Keratinocyte (primary cell): ENCODE data around the gene C1orf167. TPM values are rescaled to one million over a fixed set of nuclear protein-coding genes. Genes with fewer than 3 reads are reported as not detected.

Experiments
- DNase-seq: peaks from one replicate; pipeline ENCODE4 v3.0.0-alpha.2; 2011; ENCODE audit warnings: low read depth, missing footprints, low spot score
- FAIRE-seq: peaks from 2 replicates; lab custom pipeline; 2011; peaks lifted over from hg19 to GRCh38; lab: Jason Lieb, UNC
- H2AFZ ChIP-seq: 2 replicates; pipeline ENCODE4 v1.6.0; 2012; ENCODE audit warnings: low read length, control low read depth, inconsistent platforms; ENCODE audit not compliant: control insufficient read depth
- H3K27ac ChIP-seq: 2 replicates; pipeline ENCODE4 v1.5.1; 2011; ENCODE audit warnings: low read length; ENCODE audit not compliant: control insufficient read depth, insufficient read depth
- H3K27me3 ChIP-seq: 3 replicates; pipeline ENCODE4 v1.6.0; 2011; ENCODE audit warnings: low read length; ENCODE audit not compliant: control insufficient read depth, insufficient read depth; ENCODE audit errors: extremely low read depth
- H3K36me3 ChIP-seq, 2 experiments: 2 replicates in 1 of 2; 3 replicates in 1 of 2; pipeline ENCODE4 v1.5.1; 2011; ENCODE audit warnings: low read length in 2 of 2, mild to moderate bottlenecking in 1 of 2; ENCODE audit not compliant: control insufficient read depth in 2 of 2, insufficient read depth in 2 of 2; ENCODE audit errors: extremely low read depth in 1 of 2
- H3K4me1 ChIP-seq: 3 replicates; pipeline ENCODE4 v1.5.1; 2011; ENCODE audit warnings: low read length; ENCODE audit not compliant: control insufficient read depth, insufficient read depth; ENCODE audit errors: extremely low read depth
- H3K4me2 ChIP-seq: 3 replicates; pipeline ENCODE4 v1.6.0; 2011; ENCODE audit warnings: low read depth, low read length; ENCODE audit not compliant: control insufficient read depth, insufficient read depth; ENCODE audit errors: extremely low read depth
- H3K4me3 ChIP-seq, 3 experiments: fragments of 200-600 bp in 1 of 3; sonication (generic) in 1 of 3; 2 replicates in 2 of 3; 3 replicates in 1 of 3; pipeline ENCODE4 v1.5.1; 2011 to 2016; ENCODE audit warnings: low read length in 3 of 3, mild to moderate bottlenecking in 3 of 3, control low read depth in 2 of 3, inconsistent platforms in 1 of 3, low read depth in 1 of 3, mixed read lengths in 1 of 3, mixed run types in 1 of 3, moderate library complexity in 1 of 3; ENCODE audit not compliant: control insufficient read depth in 2 of 3, insufficient read depth in 2 of 3; ENCODE audit errors: extremely low read depth in 1 of 3
- H3K79me2 ChIP-seq: 2 replicates; pipeline ENCODE4 v1.6.0; 2012; ENCODE audit warnings: low read length; ENCODE audit not compliant: control insufficient read depth, insufficient read depth
- H3K9ac ChIP-seq: 3 replicates; pipeline ENCODE4 v1.6.0; 2011; ENCODE audit warnings: low read length; ENCODE audit not compliant: control insufficient read depth, insufficient read depth; ENCODE audit errors: extremely low read depth
- H3K9me1 ChIP-seq: 3 replicates; pipeline ENCODE4 v1.6.0; 2011; ENCODE audit warnings: low read length; ENCODE audit not compliant: control insufficient read depth, insufficient read depth; ENCODE audit errors: extremely low read depth
- H3K9me3 ChIP-seq: 2 replicates; pipeline ENCODE4 v1.5.1; 2012; ENCODE audit warnings: low read depth, low read length; ENCODE audit not compliant: control insufficient read depth
- H4K20me1 ChIP-seq: 3 replicates; pipeline ENCODE4 v1.6.0; 2011; ENCODE audit warnings: low read length; ENCODE audit not compliant: control insufficient read depth, insufficient read depth; ENCODE audit errors: extremely low read depth
- EZH2 ChIP-seq: IDR thresholded peaks from one replicate; pipeline ENCODE4 v1.6.1; 2012; ENCODE audit warnings: inconsistent platforms, mild to moderate bottlenecking, low read length, moderate library complexity
- dilution Hi-C: fragments of 300-500 bp; cut with MboI; formaldehyde crosslinking; loops from one replicate; pipeline ENCODE4 v1.7.0; 2020; ENCODE audit warnings: low sequenced_read_pairs; ENCODE audit not compliant: extremely low pct_ligation_motif_present
- polyA plus RNA-seq, 5 experiments: library from polyadenylated mRNA; depleted of rRNA in 3 of 5; stranded (reverse) in 3 of 5; stranded (forward) in 1 of 5; unstranded in 1 of 5; fragments of >200 nt; gene quantifications; 1 replicate in 1 of 5; 2 replicates in 3 of 5; 3 replicates in 1 of 5; pipeline versions ENCODE4 v1.2.1 to v1.2.3, GENCODE V29; 2011 to 2012; ENCODE audit warnings: missing spikeins in 2 of 5, low read depth in 1 of 5, low replicate concordance in 1 of 5
- TF ChIP-seq, protein P1 (sequence below), 3 experiments: IDR thresholded peaks in 1 of 3; conservative IDR thresholded peaks in 1 of 3; optimal IDR thresholded peaks in 1 of 3; 2 replicates in 2 of 3; 3 replicates in 1 of 3; pipeline versions ENCODE3 to v1.5.1; 2011; ENCODE audit warnings: low read length in 3 of 3, mild to moderate bottlenecking in 3 of 3, moderate library complexity in 2 of 3, control low read depth in 1 of 3, inconsistent platforms in 1 of 3; ENCODE audit not compliant: insufficient read depth in 2 of 3; ENCODE audit errors: extremely low read depth in 1 of 3

Gene C1orf167
- polyA plus RNA-seq, 1 donor (not counting 4 experiments of a cell fraction or from before 2014, with no cell fraction given): not detected

DNA sequence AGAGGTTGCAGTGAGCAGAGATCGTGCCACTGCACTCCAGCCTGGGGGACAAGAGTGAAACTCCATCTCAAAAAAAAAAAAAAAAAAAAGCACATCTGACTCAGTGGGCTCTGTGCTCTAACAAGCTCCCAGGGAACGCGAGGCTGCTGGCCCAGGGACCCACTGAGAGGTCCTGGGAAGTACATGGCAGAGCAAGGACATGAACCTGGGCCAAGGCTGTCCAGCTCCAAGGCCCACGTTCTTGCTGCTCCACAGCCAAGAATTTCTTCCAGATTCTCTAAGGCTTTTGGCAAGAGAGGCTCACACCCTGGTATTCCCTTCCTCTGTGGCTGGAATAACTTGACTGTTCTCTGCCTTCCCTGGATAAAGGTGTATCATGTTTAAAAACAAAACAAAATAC is 41.5 kb upstream of the C1orf167 start:
- Histone ChIP-seq H3K4me2 (no peak overlapping the region), H3K9ac (no peak overlapping the region), H3K27ac (no peak overlapping the region), H3K4me3 (no peak overlapping the region), H3K9me3 (no peaks in the 10 kb centered on the region), H3K4me1 (peaks cover 9% of the 10 kb centered on the region), H3K27me3 (peaks cover 16% of the 10 kb centered on the region), H3K36me3 (no peaks in the 10 kb centered on the region), H3K79me2 (no peaks in the 10 kb centered on the region), H4K20me1 (no peaks in the 10 kb centered on the region), H2AFZ (no peak overlapping the region), H3K9me1 (no peaks in the 10 kb centered on the region)
- FAIRE-seq (no peak), DNase-seq (no peak)
- dilution Hi-C loops: no loop called here
- TF ChIP-seq, protein P1, sequence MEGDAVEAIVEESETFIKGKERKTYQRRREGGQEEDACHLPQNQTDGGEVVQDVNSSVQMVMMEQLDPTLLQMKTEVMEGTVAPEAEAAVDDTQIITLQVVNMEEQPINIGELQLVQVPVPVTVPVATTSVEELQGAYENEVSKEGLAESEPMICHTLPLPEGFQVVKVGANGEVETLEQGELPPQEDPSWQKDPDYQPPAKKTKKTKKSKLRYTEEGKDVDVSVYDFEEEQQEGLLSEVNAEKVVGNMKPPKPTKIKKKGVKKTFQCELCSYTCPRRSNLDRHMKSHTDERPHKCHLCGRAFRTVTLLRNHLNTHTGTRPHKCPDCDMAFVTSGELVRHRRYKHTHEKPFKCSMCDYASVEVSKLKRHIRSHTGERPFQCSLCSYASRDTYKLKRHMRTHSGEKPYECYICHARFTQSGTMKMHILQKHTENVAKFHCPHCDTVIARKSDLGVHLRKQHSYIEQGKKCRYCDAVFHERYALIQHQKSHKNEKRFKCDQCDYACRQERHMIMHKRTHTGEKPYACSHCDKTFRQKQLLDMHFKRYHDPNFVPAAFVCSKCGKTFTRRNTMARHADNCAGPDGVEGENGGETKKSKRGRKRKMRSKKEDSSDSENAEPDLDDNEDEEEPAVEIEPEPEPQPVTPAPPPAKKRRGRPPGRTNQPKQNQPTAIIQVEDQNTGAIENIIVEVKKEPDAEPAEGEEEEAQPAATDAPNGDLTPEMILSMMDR (optimal IDR thresholded peaks at IDR 0.05 in 1 of 3, IDR thresholded peaks at IDR 0.05 in 1 of 3, conservative IDR thresholded peaks at IDR 0.05 in 1 of 3; ENCODE audit: extremely low read depth in 1 of 3, insufficient read depth in 2 of 3, low read length in 3 of 3): no peak
- no peak for TF ChIP-seq EZH2

DNA sequence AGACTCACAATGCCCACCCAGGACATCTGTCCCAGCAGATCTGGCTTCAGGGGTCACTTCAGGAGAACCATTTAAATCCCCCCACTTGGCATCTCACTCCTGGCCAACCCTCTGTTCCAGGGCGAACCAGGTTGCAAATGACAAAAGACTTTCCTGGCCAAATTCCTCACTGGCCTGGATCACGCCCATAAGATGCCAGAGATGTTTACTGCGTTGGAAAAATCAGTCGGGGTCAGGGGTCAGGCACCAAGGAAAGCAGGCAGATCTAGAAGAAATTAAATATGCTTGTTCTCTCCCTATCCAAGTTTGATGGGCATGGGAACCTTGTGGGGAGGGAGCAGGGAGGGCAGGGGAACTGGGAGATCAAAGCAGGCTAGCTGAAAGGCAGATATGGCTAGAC is 40.7 kb upstream of the C1orf167 start:
- no peaks in the 10 kb centered on the region for H3K36me3 ChIP-seq
- no peak overlapping the region for H3K4me2 ChIP-seq
- H3K4me3 ChIP-seq: no peak overlapping the region
- H3K27me3 ChIP-seq: peaks cover 8% of the 10 kb centered on the region
- H4K20me1 ChIP-seq: no peaks in the 10 kb centered on the region
- H2AFZ ChIP-seq: no peak overlapping the region
- dilution Hi-C loops: no loop called here
- DNase-seq (no peak), FAIRE-seq (no peak)
- H3K79me2 ChIP-seq: no peaks in the 10 kb centered on the region
- no peak overlapping the region for H3K9ac ChIP-seq
- H3K9me1 ChIP-seq: no peaks in the 10 kb centered on the region
- TF ChIP-seq, protein P1 (optimal IDR thresholded peaks at IDR 0.05 in 1 of 3, IDR thresholded peaks at IDR 0.05 in 1 of 3, conservative IDR thresholded peaks at IDR 0.05 in 1 of 3; ENCODE audit: extremely low read depth in 1 of 3, insufficient read depth in 2 of 3, low read length in 3 of 3): no peak
- TF ChIP-seq EZH2: no peak
- H3K9me3 ChIP-seq: no peaks in the 10 kb centered on the region
- peaks cover 9% of the 10 kb centered on the region for H3K4me1 ChIP-seq
- no peak overlapping the region for H3K27ac ChIP-seq
